HG03442 (cell line): ENCODE results near the gene MKI67.
"Not testable (repeated sequence)": the region's sequence is repeated elsewhere in the genome, so short reads cannot be mapped to it uniquely, and the experiment has no call there.

Experiments
- ATAC-seq: cut with Tn5 transposase; IDR thresholded peaks from one replicate; pipeline ENCODE4 v1.9.1; 2021; ENCODE audit warnings: mild to moderate bottlenecking, moderate library complexity; ENCODE audit not compliant: unreplicated experiment

The MKI67 gene

DNA sequence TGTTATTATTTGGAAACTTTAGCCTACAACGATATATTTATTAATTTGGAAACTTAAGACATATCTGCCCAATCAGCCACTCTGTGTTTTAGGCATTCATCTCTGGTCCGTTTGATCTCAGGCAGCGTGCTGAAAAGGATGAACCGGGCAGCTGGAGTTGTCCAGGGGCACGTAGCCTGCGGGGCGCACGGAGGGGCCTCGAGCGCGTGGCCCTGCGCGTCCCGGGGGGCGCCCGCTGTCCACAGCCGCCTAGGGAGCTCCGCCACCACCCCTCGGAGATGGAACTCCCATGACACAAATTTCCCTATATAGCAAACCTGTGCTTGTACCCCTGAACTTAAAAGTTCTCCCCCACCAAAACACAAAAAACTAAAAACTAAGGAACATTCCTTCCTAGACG lies 24.3 kb upstream of the MKI67 start:
- ATAC-seq = no peak

DNA sequence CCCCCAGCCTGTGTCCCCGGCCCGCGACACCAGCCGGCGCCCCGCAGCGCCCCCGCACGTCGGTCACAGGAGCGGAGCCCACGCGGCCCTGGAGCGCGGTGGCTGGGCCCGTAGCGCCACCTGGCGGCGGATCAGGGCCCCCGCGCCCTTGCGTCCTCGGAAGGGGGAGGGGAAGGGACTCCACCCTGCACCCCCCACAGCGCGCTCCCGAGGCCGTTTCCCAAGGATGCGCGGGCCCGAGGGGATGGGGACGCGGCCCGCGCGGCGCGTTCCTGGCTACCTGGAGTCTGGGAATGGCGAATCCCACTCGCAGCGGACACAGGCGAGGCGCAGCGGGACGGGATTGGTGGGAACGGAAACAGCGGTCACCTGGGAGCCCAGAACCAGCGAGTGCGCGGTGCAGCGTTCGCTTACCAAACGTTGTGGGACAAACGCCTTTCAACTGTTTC lies 23.8 kb upstream of the MKI67 start:
- ATAC-seq = peak; percentile 91

DNA sequence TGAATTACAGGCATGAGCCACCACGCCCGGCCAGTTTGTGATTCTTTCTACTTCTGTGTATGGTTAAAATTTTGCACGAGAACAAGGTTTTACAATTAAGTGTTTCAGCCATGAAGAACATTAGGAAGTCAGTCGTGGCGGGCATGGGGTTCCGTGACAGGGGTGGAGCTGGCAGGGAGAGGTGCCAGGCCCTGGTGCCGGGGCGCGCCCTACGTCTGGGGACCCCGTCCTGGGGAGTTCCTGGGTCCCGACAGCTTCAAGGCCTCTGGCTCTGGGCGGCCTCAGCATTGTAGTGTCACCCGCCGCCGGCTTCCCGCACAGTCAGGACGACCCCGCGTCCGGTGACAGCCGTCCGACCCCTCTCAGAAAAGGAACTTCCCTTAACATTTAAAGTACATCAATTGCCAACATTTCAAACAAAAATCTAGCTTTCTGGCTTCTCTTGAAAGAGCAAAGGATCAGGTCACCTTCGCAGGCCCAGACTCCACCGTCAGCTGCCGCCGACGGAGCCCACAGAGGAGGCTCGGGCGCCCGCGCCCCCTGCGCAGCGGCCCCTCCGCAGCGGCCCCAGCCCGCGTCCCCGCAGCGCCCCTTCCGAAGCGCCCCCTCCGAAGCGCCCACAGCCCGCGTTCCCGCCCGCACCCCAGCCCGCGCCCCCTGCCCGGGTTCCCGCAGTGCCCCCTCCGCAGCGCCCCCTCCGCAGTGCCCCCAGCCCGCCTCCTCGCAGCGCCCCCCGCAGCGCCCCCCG lies 23.2 kb upstream of the MKI67 start:
- no peak for ATAC-seq

DNA sequence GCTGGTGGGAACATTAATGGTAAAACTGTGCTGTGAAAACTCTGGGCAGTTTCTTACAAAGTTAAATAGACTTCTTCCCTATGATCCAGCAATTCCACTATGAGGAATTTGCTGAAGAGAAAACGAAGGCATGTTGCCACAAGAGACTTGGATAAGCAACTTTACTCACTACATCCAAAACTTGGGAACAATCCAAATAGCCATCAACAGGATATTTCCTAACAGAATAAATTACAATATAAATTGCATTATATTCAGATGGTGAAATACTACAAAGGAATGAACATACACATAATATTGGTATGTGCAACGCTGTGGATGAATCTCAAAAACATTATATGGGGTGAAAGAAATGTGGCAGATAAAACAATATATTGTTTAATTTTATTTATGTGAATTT lies 21.4 kb upstream of the MKI67 start:
- no peak for ATAC-seq

DNA sequence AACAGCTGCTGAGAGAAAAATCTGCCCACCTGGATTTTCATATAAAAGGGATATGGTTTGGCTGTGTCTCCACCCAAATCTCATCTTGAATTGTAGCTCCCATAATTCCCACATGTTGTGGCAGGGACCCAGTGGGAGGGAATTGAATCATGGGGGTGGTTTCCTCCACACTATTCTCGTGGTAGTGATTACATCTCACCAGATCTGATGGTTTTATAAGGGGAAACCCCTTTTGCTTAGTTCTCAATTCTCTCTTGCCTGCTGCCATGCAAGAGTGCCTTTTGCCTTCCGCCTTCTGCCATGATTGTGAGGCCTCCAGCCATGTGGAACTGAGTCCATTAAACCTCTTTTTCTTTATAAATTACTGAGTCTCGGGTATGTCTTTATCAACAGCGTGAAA lies 20.8 kb upstream of the MKI67 start:
- ATAC-seq = peak; percentile 37

DNA sequence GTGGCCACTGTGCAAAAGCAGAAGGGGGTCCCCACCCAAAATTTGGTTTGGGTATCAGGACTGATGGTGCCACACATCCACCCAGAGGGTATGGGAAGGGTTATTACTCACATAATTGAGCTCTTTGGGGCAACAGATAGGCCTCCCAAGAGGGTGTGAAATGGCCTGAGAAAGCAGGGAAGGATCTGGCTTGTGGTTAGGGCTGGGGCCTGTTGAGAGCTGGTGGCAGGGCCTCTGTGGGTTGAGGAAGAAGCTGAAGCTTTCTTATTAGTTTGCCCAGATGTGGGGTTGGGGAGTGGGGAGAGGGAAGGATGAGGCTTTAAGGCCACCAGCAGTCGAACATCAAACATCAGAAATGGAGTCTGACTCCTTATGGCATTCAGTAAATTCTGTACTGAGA lies 18.3 kb upstream of the MKI67 start:
- ATAC-seq = no peak

DNA sequence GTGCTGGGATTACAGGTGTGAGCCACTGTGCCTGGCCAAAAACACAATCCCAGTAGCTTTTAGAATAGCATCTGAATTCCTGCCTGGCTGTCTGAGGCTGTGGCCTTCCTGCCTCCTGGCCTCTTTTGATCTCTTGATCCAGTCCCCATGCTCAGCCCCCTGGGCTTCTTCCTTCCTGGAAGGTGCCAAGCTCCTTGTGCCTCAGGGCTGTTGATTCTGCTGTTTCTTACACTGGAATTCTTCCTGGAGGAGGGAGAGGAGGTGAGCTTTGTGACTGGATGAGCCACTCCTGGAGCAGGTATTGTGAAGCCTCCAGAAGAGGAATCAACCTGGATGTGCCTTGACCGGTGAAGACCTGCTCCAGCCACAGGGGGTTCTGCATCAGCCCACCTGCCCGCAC lies 17.3 kb upstream of the MKI67 start:
- ATAC-seq = no peak

DNA sequence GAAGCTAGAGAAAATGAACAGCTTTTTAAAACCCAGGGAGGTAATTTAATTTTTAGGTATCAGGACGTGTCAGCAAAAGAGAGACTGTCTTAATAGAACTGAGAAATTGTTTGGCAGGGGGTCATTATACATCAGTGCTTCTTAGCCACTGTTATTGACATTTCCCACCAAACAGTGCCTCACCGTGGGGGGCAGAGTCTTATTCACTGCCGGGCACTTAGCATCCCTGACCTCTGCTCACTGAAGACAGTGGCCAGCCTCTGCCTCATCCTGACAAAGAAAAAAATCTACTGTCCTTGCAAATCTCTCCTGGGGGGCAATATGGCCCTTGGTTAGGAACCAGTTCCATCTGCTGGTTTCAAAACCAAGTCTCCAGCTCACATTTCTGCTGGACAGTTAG lies 14.2 kb upstream of the MKI67 start:
- ATAC-seq = no peak

DNA sequence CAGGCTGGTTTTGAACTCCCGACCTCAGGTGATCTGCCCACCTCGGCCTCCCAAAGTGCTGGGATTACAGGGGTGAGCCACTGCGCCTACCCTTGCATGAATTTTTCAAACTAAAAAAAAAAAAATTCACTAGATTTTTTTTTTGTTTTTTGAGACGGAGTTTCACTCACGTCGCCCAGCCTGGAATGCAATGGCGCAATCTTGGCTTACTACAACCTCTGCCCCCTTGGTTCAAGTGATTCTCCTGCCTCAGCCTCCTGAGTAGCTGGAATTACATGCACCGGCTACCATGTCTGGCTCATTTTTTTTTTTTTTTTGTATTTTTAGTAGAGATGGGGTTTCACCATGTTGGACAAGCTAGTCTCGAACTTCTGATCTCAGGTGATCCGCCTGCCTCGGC lies 12.2 kb upstream of the MKI67 start:
- ATAC-seq = not testable (repeated sequence)

DNA sequence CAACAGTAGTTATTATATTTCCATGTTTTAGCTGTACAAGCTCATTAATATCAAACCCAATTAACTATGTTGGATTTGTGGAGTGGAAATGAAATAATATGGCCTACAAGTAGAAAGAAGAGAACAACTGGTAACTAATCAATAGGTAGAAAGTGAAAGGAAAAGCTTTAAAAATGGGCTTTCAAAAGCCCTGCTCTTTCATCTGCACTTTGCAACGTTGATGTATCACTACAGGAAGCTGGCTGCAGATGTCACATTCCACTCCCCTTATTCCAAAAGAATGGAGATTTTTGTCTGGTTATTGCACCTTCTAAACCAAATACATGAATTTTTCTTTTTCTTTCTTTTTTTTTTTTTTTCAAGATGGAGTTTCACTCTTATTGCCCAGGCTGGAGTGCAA lies 11.7 kb upstream of the MKI67 start:
- ATAC-seq = peak; percentile 42

DNA sequence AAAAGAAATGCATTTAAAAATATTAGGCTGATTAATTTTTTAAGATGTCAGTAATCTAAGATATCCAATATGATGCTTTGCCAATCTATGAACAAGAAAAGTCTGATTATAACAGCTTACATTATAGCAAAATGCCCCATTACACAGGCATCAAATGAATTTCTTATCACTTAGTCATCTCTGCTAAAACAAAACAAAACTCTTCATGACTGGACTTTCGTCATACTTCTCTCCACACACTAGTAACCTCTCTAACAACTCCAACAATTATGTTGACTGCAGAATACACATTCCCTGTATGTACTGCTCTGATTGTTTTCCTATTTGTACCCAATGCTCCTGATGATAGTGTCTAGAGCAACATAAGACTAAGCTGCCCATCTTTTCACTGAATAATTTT lies 3.8 kb upstream of the MKI67 start:
- no peak for ATAC-seq

DNA sequence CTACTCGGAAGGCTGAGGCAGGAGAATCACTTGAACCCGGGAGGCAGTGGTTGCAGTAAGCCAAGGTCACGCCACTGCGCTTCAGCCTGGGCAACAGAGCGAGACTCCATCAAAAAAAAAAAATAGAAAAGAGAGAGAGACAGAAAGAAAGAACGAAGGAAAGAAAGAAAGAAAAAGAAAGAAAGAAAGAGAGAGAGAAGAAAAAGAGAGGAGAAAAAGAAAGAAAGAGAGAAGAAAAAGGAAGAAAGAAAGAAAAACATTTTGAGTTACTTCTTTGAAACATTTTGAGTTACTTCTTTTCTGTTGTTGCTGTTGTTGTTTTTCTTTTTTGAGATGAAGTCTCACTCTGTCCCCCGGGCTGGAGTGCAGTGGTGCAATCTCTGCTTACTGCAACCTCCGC lies 2.4 kb upstream of the MKI67 start:
- no peak for ATAC-seq

DNA sequence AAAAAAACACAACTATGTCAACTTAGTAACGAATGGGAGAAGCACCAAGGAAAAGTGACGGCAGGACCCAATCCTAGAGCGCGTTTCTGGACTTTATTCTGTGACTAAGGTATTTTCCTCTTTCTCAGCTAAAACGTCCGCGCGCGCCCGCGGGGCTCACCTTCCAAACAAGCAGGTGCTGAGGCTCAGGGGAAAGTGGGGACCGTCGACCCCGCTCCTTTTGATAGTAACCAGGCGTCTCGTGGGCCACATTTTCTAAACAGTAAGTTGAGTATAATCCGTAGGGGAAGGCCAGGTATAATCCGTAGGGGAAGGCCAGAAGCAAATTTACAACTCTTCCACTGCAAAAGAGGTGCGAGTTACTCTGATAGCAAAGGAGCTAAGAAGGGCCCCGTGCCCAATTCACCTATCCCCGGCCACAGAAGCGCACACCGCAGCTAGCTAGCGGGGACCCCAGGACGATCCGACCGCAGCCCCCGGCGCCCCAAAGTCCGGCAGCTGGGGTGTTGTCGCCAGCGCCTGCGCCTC lies 743 bp downstream of the MKI67 start:
- no peak for ATAC-seq

DNA sequence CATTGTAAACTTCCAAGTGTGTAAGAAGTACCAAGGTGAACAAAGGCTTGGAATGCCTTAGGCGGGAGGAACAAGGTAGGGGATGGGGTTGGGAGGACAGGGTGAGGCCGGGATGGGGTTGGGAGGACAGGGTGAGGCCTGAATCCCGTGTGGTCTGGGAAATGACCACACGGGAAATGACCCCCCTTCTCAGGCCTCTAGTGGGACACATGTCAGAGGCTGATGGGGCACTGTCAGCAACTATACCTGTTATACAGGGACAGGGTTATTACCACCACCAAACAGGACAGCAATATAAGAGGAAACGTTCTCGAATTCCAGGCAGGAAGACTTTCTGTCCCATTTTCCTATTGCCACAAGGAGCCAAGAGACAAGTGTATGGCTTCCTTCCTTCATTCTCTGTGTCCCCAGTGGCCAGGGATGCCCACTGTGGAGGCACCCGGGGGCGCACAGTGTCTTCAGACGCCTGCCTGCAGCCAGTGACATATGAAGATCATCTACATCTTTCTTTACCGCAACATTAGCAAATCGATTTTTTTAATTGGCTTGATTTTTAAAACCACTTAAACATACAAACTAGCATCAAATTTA lies 1.3 kb downstream of the MKI67 start:
- ATAC-seq = no peak

DNA sequence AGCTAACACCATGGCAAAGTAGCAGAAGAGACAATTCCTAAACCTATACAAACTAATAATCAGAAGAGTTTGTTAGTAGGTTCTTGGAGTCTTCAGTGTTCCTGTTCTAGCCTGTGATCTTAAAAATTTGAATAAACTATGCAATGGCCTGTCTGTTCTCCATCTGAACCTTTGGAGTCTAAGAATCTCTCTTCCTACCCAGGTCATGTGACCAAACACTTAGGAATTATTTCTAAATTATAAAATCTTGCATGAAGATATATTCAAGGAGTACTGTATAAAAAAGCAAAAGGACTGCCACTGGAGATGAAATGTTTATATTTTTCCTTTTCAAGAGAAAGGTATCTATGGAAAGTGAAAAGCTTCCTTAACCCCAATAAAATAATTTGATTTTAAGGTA lies 2.4 kb downstream of the MKI67 start:
- ATAC-seq = no peak

DNA sequence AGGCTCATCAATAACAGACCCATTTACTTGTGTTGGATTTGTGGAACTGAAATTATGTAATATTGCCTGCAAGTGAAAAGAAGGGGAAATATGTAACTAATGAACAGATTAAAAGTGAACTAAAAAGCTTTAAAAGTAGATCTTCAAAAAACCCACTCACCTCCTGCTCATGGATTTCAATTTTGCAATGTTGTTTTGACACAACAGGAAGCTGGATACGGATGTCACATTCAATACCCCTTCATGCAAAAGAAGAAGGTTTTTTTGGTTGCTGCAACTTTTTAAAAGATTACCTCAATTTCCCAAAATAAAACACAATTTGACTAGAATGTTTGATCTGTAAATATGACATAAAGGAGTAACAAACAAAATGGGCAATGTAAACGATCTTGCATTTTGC lies 3.3 kb downstream of the MKI67 start:
- no peak for ATAC-seq

DNA sequence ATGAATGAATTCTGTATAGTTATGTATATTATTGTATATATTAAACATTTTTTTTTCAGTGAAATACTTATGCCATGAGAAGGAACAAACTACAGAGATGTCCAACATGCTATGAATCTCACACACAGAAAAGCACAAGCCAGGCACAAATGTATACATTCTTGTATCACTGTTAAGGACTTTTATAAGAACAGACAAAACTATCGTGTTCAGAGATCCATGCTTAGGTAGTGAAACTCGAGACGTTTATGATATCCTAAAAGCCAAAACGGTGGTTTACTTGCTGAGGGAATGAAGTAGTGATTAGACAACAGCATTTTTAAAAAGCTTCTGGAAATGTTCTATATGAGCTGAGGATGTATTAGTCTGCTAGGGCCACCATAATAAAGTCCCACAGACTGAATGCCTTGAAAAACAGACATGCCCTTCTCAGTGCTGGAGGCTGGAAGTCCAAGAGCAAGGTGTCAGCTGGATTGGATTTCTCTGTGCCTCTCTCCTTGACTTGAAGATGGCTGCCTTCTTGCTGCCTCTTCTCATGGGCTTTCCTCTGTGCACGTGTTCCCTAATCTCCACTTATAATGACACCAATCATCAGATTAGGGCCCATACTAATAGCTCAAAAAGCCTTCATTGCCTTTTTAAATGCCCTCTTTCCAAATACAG lies 4.3 kb downstream of the MKI67 start:
- no peak for ATAC-seq

DNA sequence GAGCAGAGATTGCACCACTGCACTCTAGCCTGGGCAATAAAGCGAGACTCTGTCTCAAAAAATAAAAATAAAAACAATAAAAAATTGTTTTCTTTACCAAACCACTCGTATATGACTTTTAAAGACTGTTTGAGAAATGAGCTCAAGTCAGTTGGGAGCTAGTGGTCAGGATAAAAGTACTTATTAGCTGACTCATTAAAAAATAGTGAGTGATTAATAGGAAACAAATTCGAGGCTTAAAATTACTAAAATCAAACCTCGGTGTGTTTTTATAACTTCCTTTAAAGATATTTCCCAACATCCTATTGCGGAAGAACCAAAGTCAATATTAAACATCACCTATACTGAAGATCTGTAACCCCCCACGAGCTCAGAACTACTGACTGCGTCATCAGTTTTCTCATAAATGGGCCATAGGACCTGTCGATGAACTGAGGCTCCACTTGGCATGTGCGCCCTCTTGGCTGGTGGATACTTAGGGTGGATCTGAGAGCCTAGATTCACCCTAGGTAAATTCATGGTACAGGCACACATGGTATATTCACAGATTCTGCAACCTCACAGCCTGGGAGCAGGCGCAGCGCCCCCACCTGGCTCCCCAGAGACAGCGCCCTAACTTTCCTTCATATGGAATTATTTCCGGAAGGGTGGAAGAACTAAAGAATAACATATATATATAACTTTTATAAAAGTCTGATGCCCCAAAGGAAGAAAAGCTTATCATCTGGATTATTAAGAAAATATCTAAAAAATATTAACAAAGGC lies 9.2 kb downstream of the MKI67 start:
- ATAC-seq = no peak

DNA sequence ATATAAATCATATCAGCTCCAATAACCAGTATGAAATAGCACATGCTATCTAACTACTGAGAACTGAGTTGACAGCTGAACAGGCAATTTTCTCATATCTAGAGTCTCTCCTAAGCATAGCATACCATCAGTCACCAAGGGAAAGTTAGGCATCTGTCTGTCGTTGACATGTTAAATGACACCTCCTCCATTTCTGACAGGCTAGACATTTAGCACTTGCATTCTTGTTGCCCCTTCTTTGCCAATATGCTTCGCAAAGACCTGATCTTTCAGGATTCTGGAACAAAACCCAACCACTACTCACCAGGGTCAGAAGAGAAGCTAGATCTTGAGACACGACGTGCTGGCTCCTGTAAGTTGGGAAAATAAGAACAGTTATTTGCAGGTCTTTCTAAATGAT lies 10.0 kb downstream of the MKI67 start:
- ATAC-seq = no peak

DNA sequence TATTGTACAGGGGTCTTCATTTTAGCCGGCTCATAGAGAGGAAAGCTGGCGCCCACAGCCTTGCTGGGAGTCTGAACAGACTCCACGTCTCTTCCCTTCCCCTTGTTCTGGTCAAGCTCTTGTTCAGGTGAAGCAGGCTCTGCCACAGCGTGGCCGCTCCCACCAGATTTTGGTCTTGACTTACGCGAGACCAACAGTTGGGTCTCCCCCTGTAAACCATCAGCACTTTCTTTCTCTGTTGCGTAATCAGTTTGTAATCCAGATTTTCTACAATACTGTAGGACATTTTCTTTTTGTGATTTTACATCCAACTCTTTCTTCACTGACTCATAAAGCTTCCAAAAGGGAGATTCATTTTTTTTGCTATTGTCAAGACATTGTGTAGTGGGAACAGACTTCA lies 10.9 kb downstream of the MKI67 start:
- no peak for ATAC-seq

DNA sequence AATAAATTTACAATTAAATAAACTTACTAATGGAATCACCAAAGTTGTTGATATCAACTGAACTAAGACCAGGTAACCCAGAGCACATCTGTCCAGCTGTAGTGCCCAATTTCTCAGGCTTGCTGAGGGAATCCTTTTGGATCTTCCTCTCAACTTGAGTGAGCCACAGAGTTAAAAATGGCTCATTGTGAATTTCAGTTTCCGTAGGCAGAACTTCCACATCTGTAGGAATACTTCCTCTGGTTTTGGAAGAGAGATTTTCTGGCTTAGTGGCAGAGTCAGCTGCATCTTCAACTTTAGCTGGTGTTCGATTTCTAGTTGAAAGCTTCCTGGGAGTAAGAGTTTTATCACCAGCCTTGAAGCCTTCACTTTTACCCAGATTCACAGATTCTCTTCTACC lies 11.3 kb downstream of the MKI67 start:
- ATAC-seq = no peak
